Measurements from ENCODE around the gene TDRD9. TPM values are rescaled to one million over a fixed set of nuclear protein-coding genes. Genes with fewer than 3 reads are reported as not detected.
A peak's percentile ranks its signal among the peaks of the same experiment; 100 is the strongest.

The TDRD9 gene
- 1 to 10 TPM in 2 of 3 donors, under 1 TPM in 1; 0.96 to 4.0 (median 2.9) TPM for total RNA-seq

- intact Hi-C loops (cut with DNase I; ENCODE audit: low total_unique reads): no loop called here
- TF ChIP-seq POLR2AphosphoS5 (IDR thresholded peaks at IDR 0.05) (no peak), POLR2A (IDR thresholded peaks at IDR 0.05) (no peak), CTCF (IDR thresholded peaks at IDR 0.05) (no peak)
- no peaks in the 10 kb centered on the region for H3K36me3 ChIP-seq
- peak within 1 kb of the TSS in 2 of 3 donors; percentile 28 to 51 for H3K4me3 ChIP-seq
- DNase-seq (ENCODE audit: low spot score in 2 of 2): no peak
- peaks cover 0 to 8% of the 10 kb centered on the region in 2 donors for H3K27me3 ChIP-seq
- H3K27ac ChIP-seq: no peak within 1 kb of the TSS
- no peaks in the 10 kb centered on the region for H3K9me3 ChIP-seq
- H3K4me1 ChIP-seq: no peaks in the 10 kb centered on the region
These were observed at the start of gene TDRD9 for GRCh38 chr14:103928011-103928890. TSS of gene TDRD9 (plus strand) at chr14:103928456. CDS start at chr14:103928510, 54 bp downstream.

- Histone ChIP-seq H3K27ac (peak overlapping the region; percentile 65 to 90), H3K36me3 (no peaks in the 10 kb centered on the region), H3K4me1 (peaks cover 10 to 12% of the 10 kb centered on the region in 2 donors), H3K9me3 (no peaks in the 10 kb centered on the region), H3K27me3 (no peaks in the 10 kb centered on the region), H3K4me3 (peak overlapping the region in 2 of 3 donors; percentile 45 to 63)
- TF ChIP-seq POLR2AphosphoS5 (IDR thresholded peaks at IDR 0.05) (no peak), CTCF (IDR thresholded peaks at IDR 0.05) (no peak), POLR2A (IDR thresholded peaks at IDR 0.05) (no peak)
- intact Hi-C loops (cut with DNase I; ENCODE audit: low total_unique reads): no loop called here
- DNase-seq (ENCODE audit: low spot score in 2 of 2): no peak
These were observed 49.1 kb upstream of the TDRD9 start for GRCh38 chr14:103879118-103879569.

GRCh38 chr14:103879570-103880347 lies 48.5 kb upstream of the TDRD9 start:
- H3K27ac ChIP-seq: peak overlapping the region; percentile 65 to 90
- DNase-seq (ENCODE audit: low spot score in 2 of 2): peak; percentile 66
- intact Hi-C loops (cut with DNase I; ENCODE audit: low total_unique reads): no loop called here
- TF ChIP-seq CTCF (IDR thresholded peaks at IDR 0.05) (no peak), POLR2AphosphoS5 (IDR thresholded peaks at IDR 0.05) (peak in 1 of 3 donors; percentile 26), POLR2A (IDR thresholded peaks at IDR 0.05) (no peak)
- no peaks in the 10 kb centered on the region for H3K36me3 ChIP-seq
- no peaks in the 10 kb centered on the region for H3K9me3 ChIP-seq
- no peaks in the 10 kb centered on the region for H3K27me3 ChIP-seq
- peak overlapping the region; percentile 14 to 63 (median 45) for H3K4me3 ChIP-seq
- peaks cover 10 to 12% of the 10 kb centered on the region in 2 donors for H3K4me1 ChIP-seq

- DNase-seq (ENCODE audit: low spot score in 2 of 2): peak; percentile 78 to 85
- Histone ChIP-seq H3K9me3 (no peaks in the 10 kb centered on the region), H3K27me3 (no peaks in the 10 kb centered on the region), H3K4me1 (peaks cover 10 to 12% of the 10 kb centered on the region in 2 donors), H3K36me3 (no peaks in the 10 kb centered on the region), H3K27ac (peak overlapping the region; percentile 65 to 90), H3K4me3 (peak overlapping the region; percentile 14 to 63 (median 45))
- TF ChIP-seq CTCF (IDR thresholded peaks at IDR 0.05) (peak in 1 of 3 donors; percentile 3), POLR2A (IDR thresholded peaks at IDR 0.05) (no peak)
- intact Hi-C loops (cut with DNase I; ENCODE audit: low total_unique reads): no loop called here
These were observed 47.6 kb upstream of the TDRD9 start for GRCh38 chr14:103880348-103881267.

Measured in breast epithelium (tissue), 4 donors.